RKO (cell line): Measurements from ENCODE around the gene IL19.

Source experiments
- DNase-seq: peaks from one replicate; pipeline ENCODE4 v3.0.0-alpha.2; 2016; ENCODE audit warnings: low spot score

Gene IL19

DNA sequence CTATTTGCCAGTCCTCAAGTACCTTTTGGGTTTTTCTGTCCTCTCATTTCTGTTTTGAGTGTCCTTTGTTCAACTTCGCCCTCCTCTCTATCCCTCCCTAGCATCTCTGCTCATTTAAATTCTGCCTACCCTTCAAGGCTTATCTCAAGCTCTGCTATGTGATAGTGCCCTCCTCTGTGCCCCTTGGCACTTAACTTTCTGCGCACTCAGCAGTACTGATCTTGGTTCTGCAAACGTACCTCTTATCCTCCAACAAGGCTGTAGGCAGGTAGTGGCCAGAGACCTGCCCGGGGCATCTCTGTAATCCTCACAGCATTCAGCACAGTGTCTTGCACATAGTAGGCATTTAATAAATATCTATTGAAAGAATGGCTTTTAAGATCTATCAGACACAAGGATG, 89.6 kb downstream of the IL19 start:
- DNase-seq, result no peak

DNA sequence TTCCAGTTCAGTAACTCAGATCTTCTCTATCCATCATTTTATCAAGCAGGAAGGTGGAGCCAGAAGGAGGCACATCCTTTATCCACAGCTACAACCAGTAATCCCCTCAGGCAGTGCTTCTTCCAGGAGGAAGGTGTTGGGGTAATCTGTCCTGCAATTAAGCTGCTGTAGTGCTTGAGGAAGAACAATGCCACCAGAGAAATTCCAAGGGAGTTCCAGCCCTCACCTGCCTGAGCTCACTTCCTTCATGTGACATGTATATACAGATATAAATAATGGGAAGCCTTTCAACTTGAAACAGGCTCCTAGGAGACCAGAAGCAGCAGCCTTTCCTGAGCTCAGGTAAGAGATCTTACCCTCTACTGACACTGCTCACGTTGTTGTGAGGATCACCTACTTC, 92.7 kb downstream of the IL19 start:
- no peak for DNase-seq

DNA sequence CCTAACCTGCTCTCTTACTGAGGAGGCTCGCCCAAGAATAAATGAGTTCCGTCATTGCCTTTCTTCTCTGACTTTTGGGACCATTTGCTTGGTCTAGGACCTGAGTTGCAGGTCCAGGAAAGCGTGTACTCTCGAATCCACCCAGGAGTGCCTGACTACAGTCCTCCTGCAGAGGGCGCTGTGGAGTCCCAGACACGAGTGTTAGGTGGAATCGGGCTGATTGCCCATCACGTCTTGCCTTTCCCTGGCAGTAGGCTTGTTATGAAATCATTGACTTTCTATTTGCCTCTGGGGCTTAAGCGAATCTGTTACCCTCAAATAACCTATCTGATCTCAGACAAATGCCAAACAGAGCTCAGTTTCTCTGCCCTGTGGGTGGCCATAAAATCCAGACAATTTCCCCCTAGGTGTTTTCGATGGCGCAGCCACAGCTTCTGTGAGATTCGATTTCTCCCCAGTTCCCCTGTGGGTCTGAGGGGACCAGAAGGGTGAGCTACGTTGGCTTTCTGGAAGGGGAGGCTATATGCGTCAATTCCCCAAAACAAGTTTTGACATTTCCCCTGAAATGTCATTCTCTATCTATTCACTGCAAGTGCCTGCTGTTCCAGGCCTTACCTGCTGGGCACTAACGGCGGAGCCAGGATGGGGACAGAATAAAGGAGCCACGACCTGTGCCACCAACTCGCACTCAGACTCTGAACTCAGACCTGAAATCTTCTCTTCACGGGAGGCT, 94.5 kb downstream of the IL19 start, which contains the start of gene IL20:
IL20 (plus strand) TSS at position 685 of the 733 bp plus-strand sequence. CDS start 230 bp downstream, outside the sequence.
- peak; percentile 49 for DNase-seq

DNA sequence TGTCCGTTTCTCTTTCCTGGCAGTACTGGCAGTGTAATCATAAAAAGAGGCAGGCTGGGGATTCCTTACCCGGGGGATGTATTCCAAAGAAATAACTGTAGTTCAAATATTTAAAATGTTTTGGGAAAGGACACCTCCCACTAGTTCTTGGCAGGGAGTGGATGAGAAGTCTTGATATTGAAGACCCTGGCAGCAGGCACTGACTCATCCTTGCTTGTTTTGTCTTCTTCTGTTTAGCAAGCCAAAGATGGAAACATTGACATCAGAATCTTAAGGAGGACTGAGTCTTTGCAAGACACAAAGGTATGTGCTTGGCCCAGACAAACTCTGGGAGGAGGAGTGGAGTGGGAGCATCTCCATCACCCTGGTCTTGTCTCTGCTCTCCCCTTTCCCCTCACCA, 95.5 kb downstream of the IL19 start:
- no peak for DNase-seq

DNA sequence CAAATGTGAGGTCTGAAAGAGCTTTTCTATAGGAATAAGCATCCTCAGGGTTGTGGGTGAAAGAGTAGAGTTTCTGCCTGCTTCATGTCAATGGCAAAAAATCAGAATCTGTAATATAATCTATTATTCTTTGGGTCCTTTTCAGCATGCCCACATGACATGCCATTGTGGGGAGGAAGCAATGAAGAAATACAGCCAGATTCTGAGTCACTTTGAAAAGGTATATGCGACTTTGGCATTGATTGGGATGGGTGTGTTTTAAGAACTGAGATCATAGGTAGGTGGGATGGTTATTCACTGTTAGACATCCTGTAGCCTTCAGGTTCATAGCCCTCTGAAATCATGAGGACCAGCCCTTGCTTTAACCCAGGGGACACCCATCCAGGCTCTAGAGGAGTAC, 96.7 kb downstream of the IL19 start:
- no peak for DNase-seq

DNA sequence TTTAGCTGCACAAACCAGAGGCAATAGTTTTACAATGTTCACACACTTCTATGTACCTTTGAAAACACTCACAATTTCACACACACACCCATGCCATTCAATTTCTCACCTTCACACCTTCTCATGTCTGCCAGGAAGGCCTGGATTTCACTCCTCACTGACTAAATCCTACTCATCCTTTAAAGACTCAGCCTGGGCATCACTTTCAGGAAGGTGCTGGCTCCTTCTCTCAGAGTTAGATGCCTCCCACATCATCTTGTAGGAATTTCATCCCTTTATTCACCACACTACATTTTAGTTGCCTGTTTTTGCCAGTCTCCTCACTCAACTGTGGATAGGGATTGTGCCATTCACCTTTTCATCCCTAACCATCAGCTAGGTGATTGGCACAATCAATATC, 97.1 kb downstream of the IL19 start:
- no peak for DNase-seq

DNA sequence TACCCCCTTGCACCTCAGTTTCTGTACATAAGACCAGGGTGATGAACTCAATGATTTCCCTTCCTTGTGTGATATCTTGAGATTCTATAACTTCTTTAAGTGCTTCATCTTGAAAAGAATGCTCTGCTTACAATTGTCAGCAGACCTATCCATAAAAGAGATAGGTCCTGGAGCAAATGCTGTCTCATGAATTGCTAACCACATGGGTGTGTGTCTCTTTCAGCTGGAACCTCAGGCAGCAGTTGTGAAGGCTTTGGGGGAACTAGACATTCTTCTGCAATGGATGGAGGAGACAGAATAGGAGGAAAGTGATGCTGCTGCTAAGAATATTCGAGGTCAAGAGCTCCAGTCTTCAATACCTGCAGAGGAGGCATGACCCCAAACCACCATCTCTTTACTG, 97.7 kb downstream of the IL19 start:
- DNase-seq, result no peak

DNA sequence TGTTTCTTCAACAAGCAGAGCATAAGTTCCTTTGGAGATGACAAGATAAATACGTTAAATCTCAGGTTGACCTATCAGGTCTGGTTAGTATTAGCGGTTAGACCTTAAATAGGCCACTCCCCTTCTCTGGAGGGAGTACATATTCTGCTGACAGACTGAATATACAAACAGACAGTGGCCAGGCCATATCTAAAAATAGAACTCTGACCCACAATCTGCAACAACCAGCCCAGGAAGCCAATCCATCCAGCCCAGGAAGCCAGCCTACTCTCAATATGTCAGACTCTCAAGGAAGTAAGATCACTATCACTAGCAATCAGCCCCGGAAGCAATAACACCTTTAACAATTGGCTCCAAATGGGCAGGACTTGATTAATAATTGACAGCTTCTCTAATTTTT, 101.6 kb downstream of the IL19 start:
- DNase-seq, result no peak

DNA sequence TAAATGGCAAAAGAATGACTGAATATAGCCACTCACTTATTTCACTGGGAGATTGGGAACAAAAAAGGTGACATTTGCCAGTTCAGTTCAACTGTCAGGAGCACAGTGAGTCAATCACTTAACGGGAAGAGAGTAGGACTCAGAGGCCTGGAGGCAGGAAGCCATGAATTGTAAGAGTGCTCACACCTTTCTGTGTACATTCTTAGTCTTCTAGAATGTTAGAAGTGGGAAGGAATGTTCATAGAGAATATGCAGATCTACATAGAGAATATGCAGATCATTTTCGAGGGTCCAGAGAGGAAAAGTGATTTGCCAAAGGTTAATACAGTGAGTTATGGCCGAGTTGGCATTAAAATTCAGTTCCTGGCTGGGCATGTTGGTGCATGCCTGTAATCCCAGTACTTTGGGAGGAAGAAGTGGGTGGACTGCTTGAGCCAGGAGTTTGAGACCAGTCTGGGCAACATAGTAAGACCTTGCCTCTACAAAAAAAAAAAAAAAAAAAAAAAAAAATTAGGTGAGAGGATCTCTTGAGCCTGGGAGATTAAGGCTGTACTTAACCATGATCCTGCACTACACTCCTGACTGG, 103.1 kb downstream of the IL19 start:
- DNase-seq, result no peak

DNA sequence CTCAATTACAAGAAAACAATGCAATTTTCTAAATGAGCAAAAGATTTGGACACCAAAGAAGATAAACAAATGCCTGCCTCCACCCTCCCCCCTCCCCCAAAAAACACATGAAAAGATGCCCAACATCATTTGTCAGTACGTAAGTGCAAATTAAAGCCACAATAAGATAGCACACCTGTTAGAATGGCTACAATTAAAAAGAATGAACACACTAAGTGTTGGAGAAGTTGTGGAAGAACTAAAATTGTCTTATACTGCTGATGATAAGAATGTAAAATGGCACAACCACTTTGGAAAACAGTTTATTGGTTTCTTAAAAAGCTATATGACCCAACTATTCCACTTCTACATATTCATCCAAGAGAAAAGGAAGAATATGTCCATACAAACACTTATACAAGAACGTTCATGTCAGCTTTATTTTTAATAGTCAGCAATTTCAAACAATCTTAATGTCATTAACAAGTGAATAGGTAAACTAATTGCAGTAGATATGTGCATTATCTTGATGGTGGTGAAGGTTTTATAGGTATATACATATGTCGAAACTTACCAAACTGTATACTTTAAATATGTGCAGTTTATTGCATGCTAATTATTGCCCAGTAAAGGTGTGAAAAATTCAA, 105.3 kb downstream of the IL19 start:
- no peak for DNase-seq

DNA sequence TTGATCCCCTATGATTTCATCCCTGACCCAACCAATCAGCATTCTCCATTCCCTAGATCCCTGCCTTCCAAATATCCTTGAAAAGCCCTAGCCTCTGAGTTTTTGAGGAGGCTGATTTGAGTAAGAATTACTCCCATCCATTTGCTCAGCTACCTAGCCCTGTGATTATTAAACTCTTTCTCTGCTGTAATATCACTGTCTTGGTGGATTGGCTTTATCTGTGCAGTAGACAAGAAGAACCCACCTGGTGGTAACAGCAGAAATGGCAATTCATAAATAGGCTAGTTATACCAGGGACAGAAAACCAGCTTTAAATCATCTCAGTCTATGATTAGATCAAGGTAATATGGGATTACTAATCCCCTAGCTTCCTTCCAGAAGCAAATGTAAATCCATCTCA, 107.9 kb downstream of the IL19 start:
- peak; percentile 20 for DNase-seq

DNA sequence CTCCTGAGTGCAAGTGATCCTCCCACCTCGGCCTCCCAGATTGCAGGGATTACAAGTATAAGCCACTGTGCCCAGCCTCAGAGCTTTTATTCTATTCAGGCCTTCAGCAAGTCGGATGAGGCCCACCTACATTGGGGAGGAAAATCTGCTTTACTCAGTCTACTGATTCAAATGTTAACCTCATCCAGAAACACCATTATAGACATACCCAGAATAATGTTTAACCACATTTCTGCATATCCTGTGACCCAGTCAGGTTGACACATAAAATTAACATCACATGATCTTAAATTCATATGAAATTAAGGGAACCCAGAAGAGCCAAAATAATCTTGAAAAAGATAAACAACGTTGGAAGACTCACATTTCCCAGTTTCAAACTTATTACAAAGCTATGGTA, 109.7 kb downstream of the IL19 start:
- DNase-seq, result no peak

DNA sequence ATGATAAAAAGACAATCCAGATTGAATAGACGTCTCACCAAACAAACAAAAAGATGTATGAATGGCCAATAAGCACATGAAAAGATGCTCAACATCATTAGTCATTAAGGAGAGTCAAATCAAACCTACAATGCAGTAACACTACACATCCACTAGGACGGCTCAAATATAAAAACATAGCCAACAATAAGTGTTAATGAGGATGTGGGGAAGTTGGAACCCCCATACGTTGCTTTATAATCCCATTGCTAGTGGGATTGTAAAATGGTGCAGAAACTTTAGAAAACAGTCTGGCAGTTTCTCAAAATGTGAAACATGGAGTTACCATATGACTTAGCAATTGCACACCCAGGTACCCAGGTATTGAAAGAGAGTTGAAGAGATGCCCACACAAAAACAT, 112.0 kb downstream of the IL19 start:
- no peak for DNase-seq

DNA sequence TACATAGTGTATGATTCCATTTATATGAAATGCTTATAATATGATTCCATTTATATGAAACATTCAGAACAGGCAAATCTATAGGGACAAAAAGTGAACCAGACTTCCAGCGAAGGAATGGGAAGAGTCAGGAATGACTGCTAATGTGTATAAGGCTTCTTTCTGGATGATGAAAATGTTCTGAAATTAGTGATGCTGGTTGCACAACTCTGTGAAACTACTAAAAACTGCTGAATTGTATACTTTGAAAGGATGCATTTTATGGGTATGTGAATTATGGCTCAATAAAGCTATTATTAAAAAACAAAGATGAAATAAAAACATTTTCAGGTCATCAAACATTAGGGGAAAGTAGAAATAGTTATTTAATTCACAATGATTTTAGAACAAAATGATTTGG, 112.6 kb downstream of the IL19 start:
- DNase-seq, result no peak

DNA sequence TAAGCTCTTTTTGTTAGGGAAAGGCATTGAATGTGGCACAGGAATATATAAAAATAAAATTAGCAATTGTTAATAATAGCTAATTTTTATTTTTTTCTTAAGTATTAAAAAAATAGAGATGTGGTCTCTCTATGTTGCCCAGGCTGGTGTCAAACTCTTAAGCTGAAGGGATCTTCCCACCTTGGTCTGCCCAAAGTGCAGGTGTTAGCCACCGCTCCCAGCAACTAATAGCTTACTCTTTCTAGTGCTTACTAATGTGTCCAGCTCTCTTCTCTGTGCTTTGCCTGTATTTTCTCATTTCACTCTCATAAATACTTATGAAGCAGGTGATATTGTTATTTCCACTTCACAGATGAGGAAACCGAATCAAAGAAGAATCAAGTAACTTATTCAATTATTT, 113.3 kb downstream of the IL19 start:
- no peak for DNase-seq

DNA sequence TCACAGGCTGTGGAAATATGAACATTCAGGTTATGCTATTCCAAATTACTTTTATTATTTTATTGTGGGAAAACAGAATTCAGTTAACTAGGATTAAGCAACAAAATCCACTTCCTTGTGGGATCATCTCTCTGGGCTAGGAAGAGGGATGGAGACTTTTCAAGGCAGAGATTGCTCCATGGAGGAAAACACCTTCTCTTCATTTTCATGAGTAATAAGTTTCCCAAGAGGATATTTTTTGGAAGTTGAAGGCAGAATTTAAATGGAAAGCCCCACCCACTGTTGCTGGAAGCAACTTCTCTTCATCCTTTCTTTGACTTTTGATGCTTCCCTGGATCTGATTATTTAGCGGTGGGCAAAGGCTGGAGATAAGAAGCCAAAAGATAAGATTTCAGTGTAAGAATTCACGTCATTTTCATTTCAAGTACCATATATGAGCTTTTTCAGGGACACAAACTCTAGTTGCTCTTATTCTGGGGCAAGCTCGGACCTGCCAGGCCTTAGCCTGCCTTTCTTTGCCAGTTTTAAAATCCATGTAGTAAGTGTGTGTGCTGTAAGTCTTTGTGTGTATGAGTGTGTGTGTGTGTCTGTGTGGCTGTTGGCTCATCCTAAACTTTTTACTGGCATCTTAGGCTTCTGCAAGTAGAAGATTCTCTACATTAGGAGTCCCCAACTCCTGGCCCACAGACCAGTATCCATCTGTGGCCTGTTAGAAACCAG, 114.9 kb downstream of the IL19 start:
- DNase-seq, result no peak

DNA sequence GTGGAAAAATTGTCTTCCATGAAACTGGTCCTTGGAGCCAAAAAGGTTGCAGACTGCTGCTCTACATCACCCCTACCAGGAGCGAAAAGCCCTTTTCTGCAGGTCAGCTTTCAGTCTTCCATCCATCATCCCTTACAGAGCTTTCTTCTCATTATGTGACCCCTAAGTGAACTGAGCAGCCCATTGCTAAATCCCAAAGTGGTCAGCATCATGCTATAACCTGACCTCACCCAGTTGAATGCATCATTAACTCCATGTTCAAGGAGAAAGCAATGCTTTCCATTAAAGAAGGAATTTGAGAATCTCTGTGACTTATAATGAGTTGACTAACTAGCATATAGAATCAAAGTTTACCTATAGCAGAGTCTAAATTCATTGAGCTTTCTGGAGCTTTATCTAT, 116.3 kb downstream of the IL19 start:
- no peak for DNase-seq

DNA sequence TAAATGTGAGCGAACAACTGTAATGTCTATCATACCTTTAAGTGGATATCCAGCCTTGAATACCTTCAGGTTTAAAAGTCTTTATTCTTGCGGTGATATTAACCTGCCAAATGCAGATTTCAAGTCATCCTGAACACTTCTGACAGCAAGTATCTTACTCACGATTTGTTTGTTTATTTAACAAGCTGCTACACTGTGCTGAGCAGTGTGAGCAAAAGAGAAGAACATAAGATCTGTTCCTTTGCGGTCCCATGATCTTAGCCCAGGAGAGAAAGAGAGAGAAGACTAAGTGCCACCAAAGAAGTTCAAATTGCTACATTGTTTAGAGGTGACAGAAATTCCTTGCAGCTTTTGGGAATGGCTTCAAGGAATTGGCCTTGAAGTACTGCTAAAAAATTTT, 117.1 kb downstream of the IL19 start:
- no peak for DNase-seq

DNA sequence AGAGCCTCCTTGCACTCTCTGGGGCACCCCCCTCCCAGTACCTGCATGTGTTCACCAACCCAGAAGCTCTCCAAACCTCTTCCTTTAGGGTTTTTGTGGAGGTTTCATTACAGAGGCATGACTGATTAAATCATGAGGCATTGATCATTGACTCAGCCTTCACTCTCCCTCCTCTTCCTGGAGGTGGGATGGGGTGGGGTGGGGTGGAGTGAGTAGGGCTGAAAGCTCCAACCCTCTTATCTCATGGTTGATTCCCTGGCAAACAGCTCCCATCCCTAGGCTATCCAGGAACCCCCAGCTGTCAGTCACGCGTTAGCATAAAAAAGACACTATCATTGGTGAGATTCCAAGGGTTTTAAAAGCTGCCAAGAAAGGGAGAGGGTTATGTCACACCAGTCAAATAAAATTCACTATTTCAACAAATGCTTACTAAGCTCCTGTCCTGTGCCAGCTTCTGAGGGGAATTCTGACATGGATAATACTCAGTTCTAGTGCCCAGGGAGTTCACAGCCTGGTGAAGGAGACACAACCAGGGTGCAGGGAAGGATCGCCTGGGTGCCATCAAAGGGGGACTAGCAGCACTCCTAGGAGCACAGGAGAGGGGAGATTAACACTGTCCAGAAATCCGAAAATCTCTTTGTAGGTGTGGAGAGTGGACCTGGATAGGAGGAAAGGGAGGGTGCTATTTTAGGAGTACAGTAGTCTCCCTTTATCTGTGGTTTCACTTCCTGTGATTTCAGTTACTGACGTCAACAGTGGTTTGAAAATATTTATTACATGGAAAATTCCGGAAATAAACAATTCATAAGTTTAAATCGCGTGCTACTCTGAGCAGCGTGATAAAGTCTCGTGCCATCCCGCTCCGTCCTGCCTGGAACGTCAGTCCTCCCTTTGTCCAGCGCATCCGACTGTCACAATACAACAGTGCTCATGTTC, 119.8 kb downstream of the IL19 start:
- DNase-seq, result no peak

DNA sequence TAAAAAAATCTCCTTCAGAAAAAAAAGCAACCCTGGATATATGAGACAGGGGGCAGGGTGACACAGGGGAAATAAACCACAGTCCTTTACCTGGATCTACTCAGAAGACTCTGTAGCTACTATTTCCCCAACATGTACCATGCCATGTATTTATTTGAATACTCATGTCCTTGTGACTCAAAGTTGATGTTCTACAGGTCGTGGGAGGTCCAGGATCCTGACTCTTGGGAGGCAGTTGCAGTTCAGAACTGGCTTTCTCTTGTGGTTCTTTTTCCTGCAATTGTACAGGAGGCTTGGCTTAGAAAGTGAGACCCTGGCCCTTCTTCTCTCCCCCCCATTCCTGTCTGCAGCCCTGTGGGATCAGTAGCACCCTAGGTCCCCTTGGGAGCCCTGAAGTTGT, 120.8 kb downstream of the IL19 start:
- no peak for DNase-seq
